CD4-positive, alpha-beta T cell (primary cell): ENCODE data around the gene CALML5. TPM values are rescaled to one million over a fixed set of nuclear protein-coding genes. Genes with fewer than 3 reads are reported as not detected.

Source experiments
- ATAC-seq: fragments of 200-7000 bp; cut with Tn5 transposase; one replicate; pipeline ENCODE4 v1.10.0; 2022; ENCODE audit warnings: mild to moderate bottlenecking; ENCODE audit not compliant: poor library complexity
- CTCF ChIA-PET: fragments of 350-600 bp; sonication (Branson Sonifier 250); formaldehyde crosslinking; loops from one replicate; lab custom pipeline; 2021; ENCODE audit warnings: antibody characterized with exemption, inconsistent platforms; lab: Charles Lee
- POLR2A ChIA-PET: fragments of 350-600 bp; sonication (Branson Sonifier 250); formaldehyde crosslinking; loops from one replicate; lab custom pipeline; 2021; ENCODE audit warnings: antibody characterized with exemption, inconsistent platforms; lab: Charles Lee
- DNase-seq, 14 experiments: peaks; one replicate each; pipeline ENCODE4 v3.0.0-alpha.2; 2013 to 2020; ENCODE audit warnings: mixed read lengths in 2 of 14
- H3K27ac ChIP-seq, 2 donors: one replicate each; pipeline versions ENCODE4 v1.5.1 to v1.7.0; 2013; ENCODE audit warnings: low read length in 2 of 2, low read depth in 1 of 2, mild to moderate bottlenecking in 1 of 2
- H3K27me3 ChIP-seq, 2 experiments: 1 replicate in 1 of 2; 2 replicates in 1 of 2; pipeline versions ENCODE4 v1.6.1 to v1.7.0; 2013; ENCODE audit warnings: low read length in 2 of 2, control low read depth in 1 of 2, mild to moderate bottlenecking in 1 of 2, moderate library complexity in 1 of 2; ENCODE audit not compliant: insufficient read depth in 2 of 2, control insufficient read depth in 1 of 2
- H3K36me3 ChIP-seq: one replicate; pipeline ENCODE4 v1.6.1; 2013; ENCODE audit warnings: low read length, control low read depth; ENCODE audit not compliant: insufficient read depth
- H3K4me1 ChIP-seq: one replicate; pipeline ENCODE4 v1.6.1; 2013; ENCODE audit warnings: low read length, control low read depth; ENCODE audit not compliant: insufficient read depth
- H3K4me3 ChIP-seq: one replicate; pipeline ENCODE4 v1.5.1; 2013; ENCODE audit warnings: mild to moderate bottlenecking, low read length, moderate library complexity
- H3K9me3 ChIP-seq, 2 experiments: 1 replicate in 1 of 2; 2 replicates in 1 of 2; pipeline versions ENCODE4 v1.6.1 to v1.7.0; 2013; ENCODE audit warnings: low read length in 2 of 2, mild to moderate bottlenecking in 2 of 2, control low read depth in 1 of 2, moderate library complexity in 1 of 2; ENCODE audit not compliant: control insufficient read depth in 1 of 2, insufficient read depth in 1 of 2
- H3K27ac Mint-ChIP-seq: one replicate; pipeline ENCODE4 v1.8.0; 2020; ENCODE audit warnings: mixed read lengths
- H3K27me3 Mint-ChIP-seq: one replicate; pipeline ENCODE4 v1.8.0; 2021; ENCODE audit warnings: mixed read lengths
- H3K36me3 Mint-ChIP-seq: one replicate; pipeline ENCODE4 v1.8.0; 2021; ENCODE audit warnings: low read depth, mixed read lengths
- H3K4me1 Mint-ChIP-seq: one replicate; pipeline ENCODE4 v1.8.0; 2021; ENCODE audit warnings: low read depth, mixed read lengths
- H3K4me3 Mint-ChIP-seq: one replicate; pipeline ENCODE4 v1.8.0; 2020; ENCODE audit warnings: mild to moderate bottlenecking, mixed read lengths
- H3K9me3 Mint-ChIP-seq: one replicate; pipeline ENCODE4 v1.8.0; 2020; ENCODE audit warnings: mixed read lengths
- intact Hi-C, 2 experiments: fragments of 100-400 bp; cut with DNase I in 1 of 2; cut with micrococcal nuclease in 1 of 2; formaldehyde crosslinking; loops; one replicate each; pipeline versions ENCODE4 v1.15.1 to v1.9.0; 2023 to 2025; cut with DNase I, micrococcal nuclease
- total RNA-seq, 174 experiments: library from RNA in 2 of 174; stranded (reverse) in 2 of 174; gene quantifications; one replicate each; pipeline ENCODE4 v1.2.3 and lab custom pipeline; 2021 to 2026
- TF ChIP-seq, protein P1 (sequence below): fragments of 200-600 bp; IDR thresholded peaks from one replicate; pipeline ENCODE4 v1.8.0; 2022; ENCODE audit warnings: antibody characterized with exemption, mild to moderate bottlenecking

The CALML5 gene
- total RNA-seq, 2 experiments from 2014 or later = not detected

DNA sequence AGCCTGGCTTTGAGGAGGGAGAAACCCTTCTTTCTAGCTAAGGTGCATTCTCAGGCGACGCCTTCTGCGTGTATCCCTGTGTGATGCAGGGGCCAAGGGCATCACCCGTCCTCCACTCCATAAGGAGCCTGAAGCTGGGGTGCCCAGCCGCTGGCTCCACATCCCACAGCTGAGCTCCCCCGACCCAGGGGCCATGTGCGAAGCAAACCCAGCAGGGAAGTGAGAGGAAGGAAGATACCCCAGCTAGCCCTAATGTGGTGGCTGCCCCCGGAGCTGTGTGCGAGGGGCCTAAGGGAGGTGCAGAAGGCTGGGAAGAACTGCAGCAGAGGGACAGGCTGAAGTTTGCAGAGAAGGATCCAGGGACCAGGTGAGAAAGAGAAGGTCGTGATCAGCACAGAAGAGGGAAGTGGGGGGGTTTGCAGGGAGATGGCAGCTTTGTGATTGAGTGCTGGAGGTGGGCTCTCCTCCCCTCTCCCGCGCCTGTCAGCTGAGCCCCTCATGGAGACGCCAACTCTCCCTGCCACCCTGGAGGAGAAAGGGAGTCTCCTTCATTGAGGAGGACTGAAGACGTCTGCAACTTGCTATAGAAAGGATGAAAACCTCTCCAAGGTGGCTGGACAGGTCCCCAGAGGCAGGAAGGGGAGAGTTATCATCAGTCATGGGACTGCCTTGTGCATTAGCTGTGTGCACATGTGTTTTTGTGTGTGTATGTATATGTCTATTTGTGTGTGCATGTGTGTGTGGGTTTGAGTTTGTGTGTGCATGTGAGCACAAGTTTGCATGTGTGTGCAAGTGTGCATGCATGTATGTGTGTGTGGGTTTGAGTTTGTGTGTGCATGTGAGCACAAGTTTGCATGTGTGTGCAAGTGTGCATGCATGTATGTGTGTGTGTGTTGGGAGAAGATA is 3.5 kb upstream of the CALML5 start:
- Histone ChIP-seq H3K4me1 (no peaks in the 10 kb centered on the region), H3K4me3 (no peak overlapping the region), H3K36me3 (no peaks in the 10 kb centered on the region), H3K27ac (no peak overlapping the region), H3K27me3 (peaks cover 0 to 2% of the 10 kb centered on the region in 2 experiments), H3K9me3 (no peaks in the 10 kb centered on the region)
- no peak overlapping the region for H3K4me3 Mint-ChIP-seq
- H3K9me3 Mint-ChIP-seq = no peaks in the 10 kb centered on the region
- no peaks in the 10 kb centered on the region for H3K36me3 Mint-ChIP-seq
- intact Hi-C loops = no loop called here
- POLR2A ChIA-PET = no interaction called here
- ATAC-seq (no peak), DNase-seq (no peak)
- no peak overlapping the region for H3K27ac Mint-ChIP-seq
- H3K4me1 Mint-ChIP-seq = no peaks in the 10 kb centered on the region
- TF ChIP-seq, protein P1, sequence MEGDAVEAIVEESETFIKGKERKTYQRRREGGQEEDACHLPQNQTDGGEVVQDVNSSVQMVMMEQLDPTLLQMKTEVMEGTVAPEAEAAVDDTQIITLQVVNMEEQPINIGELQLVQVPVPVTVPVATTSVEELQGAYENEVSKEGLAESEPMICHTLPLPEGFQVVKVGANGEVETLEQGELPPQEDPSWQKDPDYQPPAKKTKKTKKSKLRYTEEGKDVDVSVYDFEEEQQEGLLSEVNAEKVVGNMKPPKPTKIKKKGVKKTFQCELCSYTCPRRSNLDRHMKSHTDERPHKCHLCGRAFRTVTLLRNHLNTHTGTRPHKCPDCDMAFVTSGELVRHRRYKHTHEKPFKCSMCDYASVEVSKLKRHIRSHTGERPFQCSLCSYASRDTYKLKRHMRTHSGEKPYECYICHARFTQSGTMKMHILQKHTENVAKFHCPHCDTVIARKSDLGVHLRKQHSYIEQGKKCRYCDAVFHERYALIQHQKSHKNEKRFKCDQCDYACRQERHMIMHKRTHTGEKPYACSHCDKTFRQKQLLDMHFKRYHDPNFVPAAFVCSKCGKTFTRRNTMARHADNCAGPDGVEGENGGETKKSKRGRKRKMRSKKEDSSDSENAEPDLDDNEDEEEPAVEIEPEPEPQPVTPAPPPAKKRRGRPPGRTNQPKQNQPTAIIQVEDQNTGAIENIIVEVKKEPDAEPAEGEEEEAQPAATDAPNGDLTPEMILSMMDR = no peak
- CTCF ChIA-PET = no interaction called here
- no peaks in the 10 kb centered on the region for H3K27me3 Mint-ChIP-seq

DNA sequence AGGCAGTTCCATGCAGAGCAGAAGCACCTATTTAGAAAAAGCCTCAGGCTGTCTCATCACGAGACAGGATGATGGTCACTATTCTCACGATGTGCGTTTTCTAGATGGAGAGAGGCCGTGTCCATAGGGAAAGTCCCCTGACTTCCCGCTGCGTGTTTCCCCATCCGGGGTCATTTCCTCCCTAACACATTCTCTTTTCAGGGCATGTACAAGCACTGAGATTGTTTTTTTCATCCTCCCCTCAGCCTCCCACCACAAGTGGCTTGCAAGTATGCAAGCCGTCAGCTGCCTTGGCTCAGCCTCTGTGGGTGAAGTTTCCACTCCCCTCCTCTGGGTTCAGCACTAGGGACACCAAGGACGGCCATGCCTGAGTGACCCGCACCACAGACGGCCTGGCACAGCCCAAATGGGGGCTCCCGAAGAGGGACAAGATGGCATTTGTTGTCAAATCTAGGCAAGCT is 2.7 kb upstream of the CALML5 start:
- no peaks in the 10 kb centered on the region for H3K27me3 Mint-ChIP-seq
- Histone ChIP-seq H3K36me3 (no peaks in the 10 kb centered on the region), H3K9me3 (no peaks in the 10 kb centered on the region), H3K27me3 (peaks cover 0 to 2% of the 10 kb centered on the region in 2 experiments), H3K27ac (no peak overlapping the region), H3K4me3 (no peak overlapping the region), H3K4me1 (no peaks in the 10 kb centered on the region)
- ATAC-seq (no peak), DNase-seq (peak in 1 of 14 experiments; percentile 21)
- TF ChIP-seq, protein P1 = no peak
- intact Hi-C loops = no loop called here
- H3K4me1 Mint-ChIP-seq = no peaks in the 10 kb centered on the region
- H3K27ac Mint-ChIP-seq = no peak overlapping the region
- CTCF ChIA-PET = no interaction called here
- no peak overlapping the region for H3K4me3 Mint-ChIP-seq
- H3K36me3 Mint-ChIP-seq = no peaks in the 10 kb centered on the region
- no peaks in the 10 kb centered on the region for H3K9me3 Mint-ChIP-seq
- POLR2A ChIA-PET = interaction anchor here (0.9 kb wide), 1 partner anchor 47 kb away, joined by 3 read pairs; no protein-coding TSS in a partner anchor

DNA sequence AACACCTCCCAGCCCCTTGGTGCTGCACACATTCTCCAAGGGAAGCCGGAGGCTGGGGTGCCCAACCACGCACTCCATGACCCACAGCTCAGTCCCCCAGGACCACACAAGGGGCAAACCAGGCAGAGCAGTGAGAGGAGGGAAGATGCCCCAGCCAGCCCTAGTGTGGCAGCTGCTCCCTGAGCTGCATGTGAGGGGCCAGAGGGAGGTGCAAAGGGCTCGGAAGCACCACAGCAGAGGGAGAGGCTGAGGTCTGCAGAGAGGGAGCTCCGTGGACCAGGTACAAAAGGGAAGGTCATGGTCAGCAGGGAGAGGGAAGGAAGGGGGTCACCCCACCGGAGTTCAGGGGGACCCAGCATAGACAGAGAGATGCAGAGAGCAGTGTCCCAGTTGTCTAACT is 1.5 kb upstream of the CALML5 start:
- Histone ChIP-seq H3K4me3 (no peak overlapping the region), H3K36me3 (no peaks in the 10 kb centered on the region), H3K4me1 (no peaks in the 10 kb centered on the region), H3K27me3 (peaks cover 0 to 2% of the 10 kb centered on the region in 2 experiments), H3K27ac (no peak overlapping the region), H3K9me3 (no peaks in the 10 kb centered on the region)
- no peaks in the 10 kb centered on the region for H3K9me3 Mint-ChIP-seq
- no peaks in the 10 kb centered on the region for H3K4me1 Mint-ChIP-seq
- intact Hi-C loops = no loop called here
- ATAC-seq (no peak), DNase-seq (peak in 2 of 14 experiments; percentile 1 to 11)
- H3K27ac Mint-ChIP-seq = no peak overlapping the region
- CTCF ChIA-PET = no interaction called here
- no peaks in the 10 kb centered on the region for H3K36me3 Mint-ChIP-seq
- TF ChIP-seq, protein P1 = no peak
- H3K27me3 Mint-ChIP-seq = no peaks in the 10 kb centered on the region
- POLR2A ChIA-PET = interaction anchor here (0.9 kb wide), 1 partner anchor 48 kb away, joined by 3 read pairs; no protein-coding TSS in a partner anchor
- H3K4me3 Mint-ChIP-seq = no peak overlapping the region
